Uterus (tissue), 2 donors: ENCODE data around the gene MOB2.

Experiments used
- POLR2A ChIP-seq, 2 donors: fragments of 450-650 bp; IDR thresholded peaks; one replicate each; pipeline ENCODE4 v1.6.1; 2016; ENCODE audit warnings: antibody characterized with exemption in 2 of 2, mild to moderate bottlenecking in 1 of 2, moderate library complexity in 1 of 2
- TF ChIP-seq, protein P1 (sequence below), 4 experiments: fragments of 200-600 bp in 2 of 4; fragments of 450-650 bp in 2 of 4; sonication (generic) in 2 of 4; IDR thresholded peaks; one replicate each; pipeline ENCODE4 v1.5.1; 2016 to 2019; ENCODE audit warnings: antibody characterized with exemption in 4 of 4, mild to moderate bottlenecking in 2 of 4, moderate library complexity in 1 of 4

GRCh38 chr11:1472180-1473005 lies 14.2 kb downstream of the MOB2 start:
- TF ChIP-seq, protein P1, sequence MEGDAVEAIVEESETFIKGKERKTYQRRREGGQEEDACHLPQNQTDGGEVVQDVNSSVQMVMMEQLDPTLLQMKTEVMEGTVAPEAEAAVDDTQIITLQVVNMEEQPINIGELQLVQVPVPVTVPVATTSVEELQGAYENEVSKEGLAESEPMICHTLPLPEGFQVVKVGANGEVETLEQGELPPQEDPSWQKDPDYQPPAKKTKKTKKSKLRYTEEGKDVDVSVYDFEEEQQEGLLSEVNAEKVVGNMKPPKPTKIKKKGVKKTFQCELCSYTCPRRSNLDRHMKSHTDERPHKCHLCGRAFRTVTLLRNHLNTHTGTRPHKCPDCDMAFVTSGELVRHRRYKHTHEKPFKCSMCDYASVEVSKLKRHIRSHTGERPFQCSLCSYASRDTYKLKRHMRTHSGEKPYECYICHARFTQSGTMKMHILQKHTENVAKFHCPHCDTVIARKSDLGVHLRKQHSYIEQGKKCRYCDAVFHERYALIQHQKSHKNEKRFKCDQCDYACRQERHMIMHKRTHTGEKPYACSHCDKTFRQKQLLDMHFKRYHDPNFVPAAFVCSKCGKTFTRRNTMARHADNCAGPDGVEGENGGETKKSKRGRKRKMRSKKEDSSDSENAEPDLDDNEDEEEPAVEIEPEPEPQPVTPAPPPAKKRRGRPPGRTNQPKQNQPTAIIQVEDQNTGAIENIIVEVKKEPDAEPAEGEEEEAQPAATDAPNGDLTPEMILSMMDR (IDR thresholded peaks at IDR 0.05) = no peak
- TF ChIP-seq POLR2A (IDR thresholded peaks at IDR 0.05) = no peak
